ENCODE data around the gene ING4. TPM values are rescaled to one million over a fixed set of nuclear protein-coding genes. Genes with fewer than 3 reads are reported as not detected.

Gene ING4
- total RNA-seq, 2 experiments from 2014 or later, result 24.9 TPM

DNA sequence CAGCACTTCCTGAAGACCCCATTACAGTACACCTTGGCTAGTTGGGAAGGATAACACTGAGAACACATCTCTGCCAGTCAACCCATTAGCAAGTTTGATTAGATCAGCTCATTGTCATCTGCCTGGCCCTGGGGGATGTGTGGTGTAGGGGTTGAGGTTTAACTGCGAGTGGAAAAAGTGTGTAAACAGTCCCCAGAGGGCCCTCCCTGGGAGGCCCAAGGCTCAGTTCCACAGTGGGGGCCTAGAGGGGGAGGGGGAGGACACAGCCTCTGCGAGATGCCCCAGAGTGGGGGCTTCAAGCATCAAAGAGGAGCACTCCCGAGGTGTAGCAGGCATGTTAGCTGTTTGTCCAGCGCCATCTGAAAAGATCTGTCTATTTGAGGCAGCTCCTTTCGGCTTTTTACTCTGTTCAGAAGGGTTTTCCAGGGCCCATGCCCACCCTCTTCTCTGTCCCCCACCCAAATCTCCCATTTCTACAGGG, 27.5 kb downstream of the ING4 start:
- POLR2A ChIA-PET, result interaction anchor here (0.7 to 2.0 kb wide), 20 partner anchors 9 to 139 kb away, joined by 3 to 10 read pairs (median 4); partner anchors contain the start of genes ACRBP, COPS7A, MLF2 and ZNF384
- H3K27me3 Mint-ChIP-seq (ENCODE audit: low read depth), result no peaks in the 10 kb centered on the region
- peaks cover 65% of the 10 kb centered on the region for H3K4me1 Mint-ChIP-seq (ENCODE audit: low read depth)
- peak overlapping the region; percentile 77 for H3K4me3 Mint-ChIP-seq
- CTCF ChIA-PET, result interaction anchor here (0.5 to 1.7 kb wide), 13 partner anchors 10 to 329 kb away, joined by 3 to 11 read pairs (median 3); partner anchors contain the start of genes MLF2, PTMS and ZNF384
- peaks cover 2% of the 10 kb centered on the region for H3K36me3 Mint-ChIP-seq (ENCODE audit: low read depth)
- H3K9me3 Mint-ChIP-seq (ENCODE audit: insufficient read depth), result no peaks in the 10 kb centered on the region
- DNase-seq (peak; percentile 80), ATAC-seq (peak; percentile 70)
- H3K27ac Mint-ChIP-seq, result peak overlapping the region; percentile 89

- H3K4me1 Mint-ChIP-seq (ENCODE audit: low read depth), result peaks cover 70% of the 10 kb centered on the region
- ChIA-PET CTCF (interaction anchor here (0.7 to 2.7 kb wide), 10 partner anchors 9 to 121 kb away, joined by 3 to 11 read pairs (median 4); partner anchors contain the start of genes MLF2 and ZNF384), POLR2A (interaction anchor here (0.5 to 2.5 kb wide), 15 partner anchors 11 to 311 kb away, joined by 3 to 13 read pairs (median 5); partner anchors contain the start of genes CDCA3, CHD4, COPS7A and RNU7-1)
- DNase-seq (peak; percentile 81), ATAC-seq (peak; percentile 66)
- no peaks in the 10 kb centered on the region for H3K9me3 Mint-ChIP-seq (ENCODE audit: insufficient read depth)
- H3K36me3 Mint-ChIP-seq (ENCODE audit: low read depth), result peaks cover 2% of the 10 kb centered on the region
- H3K4me3 Mint-ChIP-seq, result peak overlapping the region; percentile 76
- H3K27ac Mint-ChIP-seq, result peak overlapping the region; percentile 96
- H3K27me3 Mint-ChIP-seq (ENCODE audit: low read depth), result no peaks in the 10 kb centered on the region
Measured at GRCh38 chr12:6632026-6632983, 30.6 kb downstream of the ING4 start.

GRCh38 chr12:6631549-6631961, 31.4 kb downstream of the ING4 start:
- DNase-seq (peak; percentile 44), ATAC-seq (peak; percentile 29)
- no peaks in the 10 kb centered on the region for H3K9me3 Mint-ChIP-seq (ENCODE audit: insufficient read depth)
- CTCF ChIA-PET, result interaction anchor here (0.9 to 2.7 kb wide), 8 partner anchors 10 to 122 kb away, joined by 3 to 11 read pairs (median 4); partner anchors contain the start of gene MLF2
- peak overlapping the region; percentile 96 for H3K27ac Mint-ChIP-seq
- peaks cover 4% of the 10 kb centered on the region for H3K36me3 Mint-ChIP-seq (ENCODE audit: low read depth)
- peaks cover 72% of the 10 kb centered on the region for H3K4me1 Mint-ChIP-seq (ENCODE audit: low read depth)
- no peaks in the 10 kb centered on the region for H3K27me3 Mint-ChIP-seq (ENCODE audit: low read depth)
- H3K4me3 Mint-ChIP-seq, result peak overlapping the region; percentile 76
- POLR2A ChIA-PET, result interaction anchor here (0.7 to 2.5 kb wide), 16 partner anchors 10 to 327 kb away, joined by 3 to 13 read pairs (median 4); partner anchors contain the start of genes CDCA3, CHD4, COPS7A and USP5

DNA sequence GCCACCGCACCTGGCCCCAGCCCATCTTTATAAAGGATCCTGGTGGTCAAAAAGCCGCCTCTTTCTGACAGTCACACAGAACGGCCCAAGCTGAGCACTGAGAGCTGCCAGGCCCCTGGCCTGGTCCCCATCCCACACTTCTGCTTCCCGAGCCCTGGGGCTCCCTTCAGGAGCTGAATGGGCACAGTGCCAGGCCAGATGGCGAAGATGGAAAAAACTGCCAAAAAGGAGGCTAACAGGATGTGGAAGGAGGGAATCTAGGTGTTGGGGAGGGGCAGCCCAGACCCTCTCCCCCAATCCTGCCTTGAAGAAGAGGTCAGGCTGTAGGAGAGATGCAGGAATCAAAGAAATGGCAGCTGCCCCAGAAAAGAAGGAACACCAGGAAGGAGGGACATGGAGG, 32.2 kb downstream of the ING4 start:
- Mint-ChIP-seq H3K9me3 (ENCODE audit: insufficient read depth) (no peaks in the 10 kb centered on the region), H3K27ac (peak overlapping the region; percentile 96), H3K4me3 (peak overlapping the region; percentile 76), H3K4me1 (ENCODE audit: low read depth) (peaks cover 68% of the 10 kb centered on the region), H3K27me3 (ENCODE audit: low read depth) (no peaks in the 10 kb centered on the region), H3K36me3 (ENCODE audit: low read depth) (peaks cover 7% of the 10 kb centered on the region)
- DNase-seq (no peak), ATAC-seq (no peak)
- POLR2A ChIA-PET, result interaction anchor here (0.7 to 2.5 kb wide), 7 partner anchors 9 to 328 kb away, joined by 3 to 13 read pairs (median 3); partner anchors contain the start of gene ZNF384
- CTCF ChIA-PET, result interaction anchor here (1.0 to 3.9 kb wide), 8 partner anchors 10 to 477 kb away, joined by 3 to 24 read pairs (median 7); partner anchors contain the start of gene MLF2

DNA sequence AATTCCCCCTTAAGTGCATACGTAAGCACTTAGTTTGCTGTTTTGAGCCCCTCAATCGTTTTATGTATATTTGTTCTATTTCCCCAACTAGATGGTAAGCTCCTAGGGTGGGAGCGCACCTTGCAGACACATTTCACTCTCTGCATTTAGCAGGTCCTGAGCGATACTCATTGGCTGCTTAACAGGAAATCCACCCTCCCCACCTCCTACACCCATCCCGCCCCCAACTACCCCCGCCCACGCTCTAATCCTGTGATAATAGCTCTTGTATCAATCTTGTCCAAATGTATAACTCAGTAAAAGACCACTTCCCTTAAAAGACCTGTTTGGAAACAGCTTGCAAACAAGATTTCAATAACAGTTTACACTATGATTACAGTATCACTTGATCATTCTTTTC, 35.3 kb downstream of the ING4 start:
- Mint-ChIP-seq H3K27ac (peak overlapping the region; percentile 83), H3K36me3 (ENCODE audit: low read depth) (peaks cover 7% of the 10 kb centered on the region), H3K4me1 (ENCODE audit: low read depth) (peaks cover 46% of the 10 kb centered on the region), H3K27me3 (ENCODE audit: low read depth) (no peaks in the 10 kb centered on the region), H3K4me3 (peak overlapping the region; percentile 78), H3K9me3 (ENCODE audit: insufficient read depth) (no peaks in the 10 kb centered on the region)
- ChIA-PET CTCF (interaction anchor here (0.6 to 3.9 kb wide), 7 partner anchors 8 to 207 kb away, joined by 3 to 24 read pairs (median 3); partner anchors contain the start of gene ZNF384), POLR2A (interaction anchor here (0.8 to 2.6 kb wide), 4 partner anchors 16 to 224 kb away, joined by 3 to 7 read pairs (median 4); partner anchors contain the start of genes MLF2, USP5 and ZNF384)
- ATAC-seq (peak; percentile 75), DNase-seq (peak; percentile 69)

DNA sequence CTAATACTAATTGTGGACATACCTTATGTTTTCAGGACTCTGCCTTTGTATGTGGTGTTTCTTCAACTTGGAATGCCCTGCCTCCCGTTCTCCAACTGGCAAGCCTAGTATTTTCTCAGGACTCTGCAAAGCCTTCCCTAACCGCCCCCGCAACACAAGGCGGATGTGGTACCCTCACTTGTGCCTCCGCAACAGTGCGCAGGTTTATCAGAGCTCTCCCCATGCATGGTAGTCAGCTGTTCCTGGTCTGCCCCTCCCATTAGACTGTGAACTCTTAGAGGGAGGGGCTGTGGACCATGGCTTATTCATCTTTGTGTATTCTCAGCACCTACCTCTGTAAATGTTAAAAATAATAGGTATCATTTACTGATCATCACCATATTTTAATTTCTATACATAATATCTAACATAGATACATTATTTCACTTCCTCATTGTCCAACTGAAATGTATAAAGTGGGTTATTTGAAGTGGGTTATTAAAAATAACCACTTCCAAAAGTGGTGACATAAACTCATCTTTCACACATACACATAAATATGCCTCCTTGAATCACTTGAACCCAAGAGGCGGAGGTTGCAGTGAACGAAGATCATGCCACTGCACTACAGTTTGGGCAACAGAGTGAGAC, 36.1 kb downstream of the ING4 start:
- Mint-ChIP-seq H3K27me3 (ENCODE audit: low read depth) (no peaks in the 10 kb centered on the region), H3K27ac (peak overlapping the region; percentile 39), H3K4me1 (ENCODE audit: low read depth) (peaks cover 37% of the 10 kb centered on the region), H3K36me3 (ENCODE audit: low read depth) (peaks cover 5% of the 10 kb centered on the region), H3K9me3 (ENCODE audit: insufficient read depth) (no peaks in the 10 kb centered on the region), H3K4me3 (peak overlapping the region; percentile 78)
- no peak for ATAC-seq
- ChIA-PET POLR2A (interaction anchor here (1.0 to 2.6 kb wide), 3 partner anchors 8 to 126 kb away, joined by 3 to 7 read pairs (median 4); partner anchors contain the start of genes MLF2 and ZNF384), CTCF (interaction anchor here (0.7 to 3.9 kb wide), 3 partner anchors 7 to 208 kb away, joined by 3 to 24 read pairs (median 3); no protein-coding TSS in a partner anchor)
- no peak for DNase-seq

GRCh38 chr12:6620885-6621274, 42.0 kb downstream of the ING4 start:
- Mint-ChIP-seq H3K9me3 (ENCODE audit: insufficient read depth) (no peaks in the 10 kb centered on the region), H3K4me1 (ENCODE audit: low read depth) (peaks cover 24% of the 10 kb centered on the region), H3K27ac (peak overlapping the region; percentile 64), H3K4me3 (peak overlapping the region; percentile 64), H3K27me3 (ENCODE audit: low read depth) (no peaks in the 10 kb centered on the region), H3K36me3 (ENCODE audit: low read depth) (peaks cover 24% of the 10 kb centered on the region)
- ChIA-PET CTCF (interaction anchor here (0.8 to 6.5 kb wide), 19 partner anchors 8 to 214 kb away, joined by 3 to 33 read pairs (median 6); partner anchors contain the start of genes LPAR5, MLF2, P3H3 and ZNF384), POLR2A (interaction anchor here (0.7 to 2.1 kb wide), 5 partner anchors 8 to 64 kb away, joined by 3 to 12 read pairs (median 5); partner anchors contain the start of gene LPAR5)
- DNase-seq (no peak), ATAC-seq (no peak)

GRCh38 chr12:6620137-6620884, 42.6 kb downstream of the ING4 start:
- H3K9me3 Mint-ChIP-seq (ENCODE audit: insufficient read depth), result no peaks in the 10 kb centered on the region
- ATAC-seq, result peak; percentile 74
- H3K27me3 Mint-ChIP-seq (ENCODE audit: low read depth), result no peaks in the 10 kb centered on the region
- peaks cover 27% of the 10 kb centered on the region for H3K4me1 Mint-ChIP-seq (ENCODE audit: low read depth)
- peak; percentile 59 for DNase-seq
- peak overlapping the region; percentile 64 for H3K27ac Mint-ChIP-seq
- H3K4me3 Mint-ChIP-seq, result peak overlapping the region; percentile 64
- peaks cover 24% of the 10 kb centered on the region for H3K36me3 Mint-ChIP-seq (ENCODE audit: low read depth)
- POLR2A ChIA-PET, result interaction anchor here (0.6 to 2.1 kb wide), 6 partner anchors 11 to 208 kb away, joined by 3 to 12 read pairs (median 4); partner anchors contain the start of gene LPAR5
- CTCF ChIA-PET, result interaction anchor here (0.8 to 6.5 kb wide), 24 partner anchors 9 to 214 kb away, joined by 3 to 33 read pairs (median 4); partner anchors contain the start of genes MLF2, P3H3, PTMS and ZNF384

- Mint-ChIP-seq H3K4me3 (no peak overlapping the region), H3K27ac (no peak overlapping the region), H3K4me1 (ENCODE audit: low read depth) (peaks cover 39% of the 10 kb centered on the region), H3K27me3 (ENCODE audit: low read depth) (no peaks in the 10 kb centered on the region), H3K36me3 (ENCODE audit: low read depth) (peaks cover 24% of the 10 kb centered on the region), H3K9me3 (ENCODE audit: insufficient read depth) (no peaks in the 10 kb centered on the region)
- no peak for ATAC-seq
- DNase-seq, result no peak
- POLR2A ChIA-PET, result interaction anchor here (0.6 to 1.3 kb wide), 2 partner anchors 71 to 233 kb away, joined by 3 read pairs; partner anchors contain the start of genes CDCA3 and USP5
- CTCF ChIA-PET, result interaction anchor here (0.7 to 6.5 kb wide), 15 partner anchors 10 to 206 kb away, joined by 3 to 33 read pairs (median 4); partner anchors contain the start of gene ZNF384
Measured at GRCh38 chr12:6618483-6619225, 44.3 kb downstream of the ING4 start.
